GF-D8 (cell line): ENCODE results near the gene ZMPSTE24.
A peak's percentile ranks its signal among the peaks of the same experiment; 100 is the strongest.
"Not testable (repeated sequence)": the region's sequence is repeated elsewhere in the genome, so short reads cannot be mapped to it uniquely, and the experiment has no call there.

Experiments
- DNase-seq: peaks from one replicate; lab custom pipeline; 2025; lab: John Stamatoyannopoulos, UW

Gene ZMPSTE24

DNA sequence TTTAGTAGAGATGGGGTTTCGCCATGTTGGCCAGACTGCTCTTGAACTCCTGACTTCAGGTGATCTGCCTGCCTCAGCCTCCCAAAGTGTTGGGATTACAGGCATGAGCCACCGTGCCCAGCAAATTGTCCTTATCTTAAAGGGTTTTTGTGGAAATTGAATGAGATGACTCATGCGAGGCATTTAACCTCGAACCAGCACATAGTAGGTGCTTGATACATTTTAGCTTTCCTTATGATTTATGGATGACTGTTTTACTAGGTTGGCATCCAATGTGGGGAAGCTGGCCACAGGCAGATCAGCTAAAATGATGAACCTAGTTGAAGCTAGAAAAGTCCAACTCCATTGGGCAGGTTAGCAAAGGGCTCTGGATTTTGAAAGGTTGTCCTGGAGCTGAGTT lies 60.4 kb downstream of the ZMPSTE24 start:
- DNase-seq, result no peak

DNA sequence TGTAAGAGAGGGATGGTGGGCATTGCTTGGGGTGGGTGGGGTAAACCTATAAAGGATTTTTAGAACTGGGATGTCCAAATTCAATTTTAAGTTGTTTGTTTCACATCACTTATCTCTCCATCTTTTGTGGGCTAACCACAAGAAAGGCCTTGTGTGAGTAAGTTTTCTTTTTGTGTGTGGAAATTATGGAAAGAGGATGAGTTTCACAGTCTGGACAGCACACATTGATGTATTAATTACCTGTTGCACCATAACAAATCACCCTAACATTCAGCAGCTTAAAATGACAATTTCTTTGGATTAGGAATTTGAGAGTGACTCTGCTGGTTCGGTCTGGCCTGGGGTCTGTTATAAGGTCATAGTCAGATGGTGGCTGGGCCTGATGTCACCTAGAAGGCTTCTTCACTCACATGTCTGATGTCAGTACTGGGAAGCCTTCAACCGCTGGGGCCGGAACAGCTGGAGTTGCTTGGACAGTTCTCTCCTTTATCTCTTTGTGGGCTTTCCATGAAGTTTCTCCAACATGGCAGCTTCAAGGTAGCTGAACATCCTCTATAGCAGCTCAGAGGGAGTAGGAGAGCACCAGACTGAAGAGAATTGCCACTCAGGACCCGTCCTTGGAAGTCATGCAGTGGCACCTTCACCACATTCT lies 61.1 kb downstream of the ZMPSTE24 start:
- peak; percentile 6 for DNase-seq

DNA sequence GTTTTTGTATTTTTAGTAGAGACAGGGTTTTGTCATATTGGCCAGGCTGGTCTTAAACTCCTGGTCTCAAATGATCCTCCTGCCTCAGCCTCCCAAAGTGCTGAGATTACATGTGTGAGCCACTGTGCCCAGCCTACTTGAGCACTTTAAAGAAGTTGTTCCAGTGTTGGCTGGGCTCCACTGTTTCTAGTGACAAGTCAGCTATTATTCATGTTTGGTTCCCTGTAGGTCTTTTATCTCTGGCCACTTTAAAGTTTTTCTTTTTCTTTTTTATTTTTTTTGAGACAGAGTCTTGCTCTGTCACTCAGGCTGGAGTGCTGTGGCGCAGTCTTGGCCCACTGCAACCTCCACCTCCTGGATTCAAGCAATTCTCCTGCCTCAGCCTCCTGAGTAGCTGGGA lies 73.4 kb downstream of the ZMPSTE24 start:
- not testable (repeated sequence) for DNase-seq

DNA sequence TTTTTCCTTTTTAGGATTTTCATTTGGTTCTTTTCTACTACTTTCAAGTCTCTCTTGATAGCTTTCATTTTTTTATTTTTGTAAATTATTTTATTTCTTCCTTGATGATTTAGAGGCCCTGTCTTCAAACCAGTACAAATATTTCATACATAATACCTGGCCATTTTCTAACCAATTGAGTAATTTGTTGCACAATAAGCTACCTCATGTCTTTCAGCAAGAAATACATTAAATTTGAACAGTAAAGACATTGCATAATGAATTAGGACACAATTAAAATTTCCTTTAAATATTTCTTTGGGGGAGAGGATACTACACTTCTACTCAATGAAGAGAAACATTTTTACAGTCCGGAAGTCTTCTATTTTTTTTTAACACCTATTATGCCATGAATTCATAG lies 74.7 kb downstream of the ZMPSTE24 start:
- no peak for DNase-seq

DNA sequence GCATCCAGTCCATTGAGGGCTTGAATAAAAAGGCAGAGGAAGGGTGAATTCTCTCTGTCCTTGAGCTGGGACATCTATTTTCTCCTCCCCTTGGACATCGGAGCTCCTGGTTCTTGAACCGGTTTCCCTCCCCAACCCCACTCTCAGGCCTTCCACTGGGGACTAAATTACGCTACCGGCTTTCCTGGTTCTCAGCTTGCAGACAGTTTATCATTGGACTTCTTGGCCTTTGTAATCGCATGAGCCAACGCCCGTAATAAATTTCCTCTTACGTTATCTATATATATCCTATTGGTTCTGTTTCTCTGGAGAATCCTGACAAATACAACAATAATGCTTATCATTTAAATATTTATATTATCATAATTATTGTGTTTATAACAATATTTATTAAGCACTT lies 79.4 kb downstream of the ZMPSTE24 start:
- DNase-seq, result no peak

DNA sequence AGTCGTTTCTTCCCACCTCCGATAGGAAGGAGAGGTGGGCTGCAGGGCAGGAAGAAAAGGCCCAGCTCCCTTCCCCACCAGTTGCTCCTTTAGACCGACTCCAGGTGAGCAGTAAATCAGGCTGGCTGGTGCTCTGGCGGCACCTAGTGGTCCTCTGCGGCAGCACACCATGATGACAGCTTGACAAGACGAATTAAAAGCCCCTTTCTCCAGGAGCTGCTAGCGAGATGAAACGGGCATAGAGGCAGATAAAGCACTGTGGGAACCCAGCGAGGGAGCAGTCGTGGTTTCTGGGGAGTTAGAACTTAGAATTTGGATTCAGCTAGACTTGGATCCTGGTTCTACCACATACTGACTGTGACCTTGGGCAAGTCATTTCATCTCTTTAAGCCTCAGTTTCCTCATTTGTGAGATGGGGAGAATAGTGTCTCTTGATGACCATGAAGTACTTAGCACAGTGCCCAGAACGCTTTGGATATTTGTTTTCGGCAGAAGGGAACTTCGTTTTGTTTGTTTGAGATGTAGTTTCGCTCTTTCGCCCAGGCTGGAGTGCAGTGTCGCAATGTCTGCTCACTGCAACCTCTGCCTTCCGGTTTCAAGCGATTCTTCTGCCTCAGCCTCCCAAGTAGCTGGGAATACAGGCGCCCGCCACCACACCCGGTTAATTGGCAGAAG lies 80.8 kb downstream of the ZMPSTE24 start:
- DNase-seq, result peak; percentile 29

DNA sequence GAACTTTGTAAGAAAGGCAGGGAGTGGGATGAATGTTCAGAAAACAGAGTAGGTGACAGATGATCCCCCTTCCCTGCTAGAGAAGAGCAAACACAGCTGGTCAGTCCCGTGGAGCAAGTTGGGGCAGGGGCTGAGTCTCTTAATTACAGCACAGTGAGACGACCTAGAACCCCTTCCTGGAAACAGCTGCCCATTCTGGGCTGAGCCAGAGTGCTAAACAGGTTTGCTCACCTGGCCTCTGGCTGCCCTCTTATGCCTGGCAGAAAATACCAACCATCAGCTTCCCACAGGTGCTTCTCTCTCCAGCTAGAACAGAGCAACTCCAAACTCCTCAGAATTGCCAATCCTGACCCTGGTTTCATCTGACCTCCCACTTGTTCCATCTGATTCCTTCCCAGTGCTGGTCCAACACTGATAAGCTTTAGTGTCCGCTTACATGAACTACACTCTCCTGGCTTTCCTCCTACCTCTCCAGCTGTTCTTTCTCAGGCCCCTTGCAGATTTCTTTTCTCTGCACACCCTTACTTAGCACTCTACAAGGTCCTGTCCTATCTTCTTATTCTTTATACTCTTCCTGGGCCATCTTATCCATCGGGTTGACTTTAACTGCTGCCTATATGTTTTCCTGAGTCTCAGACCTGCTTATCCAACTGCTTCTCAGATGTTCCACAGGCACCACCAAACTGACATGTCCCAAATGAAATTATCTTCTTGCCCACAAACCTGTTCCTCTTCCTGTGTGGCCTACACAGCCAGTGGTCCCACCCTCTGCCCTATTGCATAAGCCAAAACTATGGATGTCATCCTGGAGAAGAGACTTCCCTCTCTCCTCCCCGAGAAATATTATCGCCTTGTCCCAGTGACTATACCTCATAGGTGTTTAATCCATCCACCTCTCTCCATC lies 81.6 kb downstream of the ZMPSTE24 start:
- DNase-seq, result no peak

DNA sequence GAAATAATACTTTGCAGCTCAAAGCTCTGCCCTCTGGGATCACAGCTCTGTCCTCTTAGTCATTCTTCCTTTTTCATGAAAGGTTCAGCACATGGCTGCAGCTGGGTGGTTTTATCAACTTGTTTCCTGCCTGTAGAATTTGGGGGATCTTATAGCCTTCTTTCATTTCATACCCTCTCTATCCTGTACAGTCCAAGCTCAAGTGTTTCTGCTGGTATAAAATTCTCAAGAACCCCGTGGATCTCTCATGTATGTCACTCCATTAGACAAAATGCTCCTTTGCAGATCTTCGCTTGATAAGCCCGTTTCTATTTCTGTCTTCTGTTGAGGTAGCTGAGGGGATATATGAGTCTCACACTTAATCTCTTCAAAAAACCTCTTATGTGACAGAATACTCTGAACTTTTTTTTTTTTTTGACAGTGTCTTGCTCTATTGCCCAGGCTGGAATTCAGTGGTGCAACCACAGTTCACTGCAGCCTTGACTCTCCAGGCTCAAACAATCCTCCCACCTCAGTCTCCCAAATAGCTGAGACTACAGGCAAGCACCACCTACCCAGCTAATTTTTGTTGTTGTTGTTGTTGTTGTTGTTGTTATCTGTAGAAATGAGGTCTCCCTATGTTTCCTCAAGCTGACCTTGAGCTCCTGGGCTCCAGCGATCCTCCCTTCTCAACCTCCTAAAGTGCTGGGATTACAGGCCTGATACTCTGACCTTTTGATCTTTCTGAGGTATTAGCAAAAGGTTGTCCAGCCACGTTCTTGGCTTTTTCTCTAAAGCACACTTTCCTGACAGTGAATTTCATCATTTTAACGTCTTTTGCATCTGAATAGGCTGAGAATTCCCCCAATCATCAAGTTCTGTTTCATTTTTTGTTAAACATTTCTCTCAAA lies 83.7 kb downstream of the ZMPSTE24 start:
- DNase-seq, result no peak

DNA sequence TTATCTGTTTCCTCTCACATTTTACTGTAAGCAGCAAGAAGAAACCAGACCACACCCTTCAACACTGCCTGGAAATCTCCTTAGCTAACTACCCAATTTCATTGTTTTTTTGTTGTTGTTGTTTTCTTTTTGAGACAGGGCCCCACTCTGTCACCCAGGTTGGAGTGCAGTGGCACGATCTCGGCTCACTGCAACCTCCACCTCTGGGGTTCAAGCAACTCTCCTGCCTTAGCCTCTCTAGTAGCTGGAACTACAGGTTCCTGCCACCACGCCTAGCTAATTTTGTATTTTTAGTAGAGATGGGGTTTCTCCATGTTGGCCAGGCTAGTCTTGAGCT lies 84.3 kb downstream of the ZMPSTE24 start:
- DNase-seq, result not testable (repeated sequence)
